HL-60 (cell line): ENCODE data around the gene HCFC1R1.

Experiments used
- CTCF ChIP-seq: IDR thresholded peaks from one replicate; pipeline ENCODE4 v1.5.1; 2011; ENCODE audit warnings: low read length, control low read depth, inconsistent platforms; ENCODE audit not compliant: insufficient read depth
- TF ChIP-seq, protein P1 (sequence below): IDR thresholded peaks from 2 replicates; pipeline ENCODE4 v1.6.1; 2012; ENCODE audit warnings: low read depth; ENCODE audit not compliant: insufficient replicate concordance

DNA sequence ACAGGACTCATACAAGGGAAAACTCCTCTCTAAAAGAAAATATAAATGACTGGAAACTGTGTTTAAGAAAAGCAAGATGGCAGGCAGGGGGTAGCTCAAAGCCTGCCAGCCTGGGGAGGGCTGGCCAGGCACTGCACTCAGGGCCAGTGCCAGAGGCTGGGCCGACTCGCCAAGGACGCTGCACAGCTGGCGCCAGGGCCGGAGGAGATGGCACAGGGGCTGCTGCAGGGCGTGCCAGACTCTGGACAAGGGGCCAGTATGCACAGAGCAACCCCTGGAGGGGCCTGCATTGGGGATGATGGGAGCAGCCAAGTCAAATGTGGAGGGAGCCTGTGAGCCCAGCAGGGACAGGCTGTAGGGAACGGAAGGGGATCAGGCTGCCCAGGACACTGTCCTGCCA, 47.5 kb downstream of the HCFC1R1 start:
- TF ChIP-seq CTCF: no peak
- TF ChIP-seq, protein P1, sequence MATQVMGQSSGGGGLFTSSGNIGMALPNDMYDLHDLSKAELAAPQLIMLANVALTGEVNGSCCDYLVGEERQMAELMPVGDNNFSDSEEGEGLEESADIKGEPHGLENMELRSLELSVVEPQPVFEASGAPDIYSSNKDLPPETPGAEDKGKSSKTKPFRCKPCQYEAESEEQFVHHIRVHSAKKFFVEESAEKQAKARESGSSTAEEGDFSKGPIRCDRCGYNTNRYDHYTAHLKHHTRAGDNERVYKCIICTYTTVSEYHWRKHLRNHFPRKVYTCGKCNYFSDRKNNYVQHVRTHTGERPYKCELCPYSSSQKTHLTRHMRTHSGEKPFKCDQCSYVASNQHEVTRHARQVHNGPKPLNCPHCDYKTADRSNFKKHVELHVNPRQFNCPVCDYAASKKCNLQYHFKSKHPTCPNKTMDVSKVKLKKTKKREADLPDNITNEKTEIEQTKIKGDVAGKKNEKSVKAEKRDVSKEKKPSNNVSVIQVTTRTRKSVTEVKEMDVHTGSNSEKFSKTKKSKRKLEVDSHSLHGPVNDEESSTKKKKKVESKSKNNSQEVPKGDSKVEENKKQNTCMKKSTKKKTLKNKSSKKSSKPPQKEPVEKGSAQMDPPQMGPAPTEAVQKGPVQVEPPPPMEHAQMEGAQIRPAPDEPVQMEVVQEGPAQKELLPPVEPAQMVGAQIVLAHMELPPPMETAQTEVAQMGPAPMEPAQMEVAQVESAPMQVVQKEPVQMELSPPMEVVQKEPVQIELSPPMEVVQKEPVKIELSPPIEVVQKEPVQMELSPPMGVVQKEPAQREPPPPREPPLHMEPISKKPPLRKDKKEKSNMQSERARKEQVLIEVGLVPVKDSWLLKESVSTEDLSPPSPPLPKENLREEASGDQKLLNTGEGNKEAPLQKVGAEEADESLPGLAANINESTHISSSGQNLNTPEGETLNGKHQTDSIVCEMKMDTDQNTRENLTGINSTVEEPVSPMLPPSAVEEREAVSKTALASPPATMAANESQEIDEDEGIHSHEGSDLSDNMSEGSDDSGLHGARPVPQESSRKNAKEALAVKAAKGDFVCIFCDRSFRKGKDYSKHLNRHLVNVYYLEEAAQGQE: no peak
